GM04503 (cell line): ENCODE data around the gene SAP25.

ENCODE experiments used
- DNase-seq: peaks from one replicate; pipeline ENCODE4 v3.0.0-alpha.2; 2012; ENCODE audit warnings: low read depth

Gene SAP25

GRCh38 chr7:100595188-100595587 lies 21.5 kb upstream of the SAP25 start:
- DNase-seq = no peak

GRCh38 chr7:100591596-100591995 lies 17.9 kb upstream of the SAP25 start:
- no peak for DNase-seq

DNA sequence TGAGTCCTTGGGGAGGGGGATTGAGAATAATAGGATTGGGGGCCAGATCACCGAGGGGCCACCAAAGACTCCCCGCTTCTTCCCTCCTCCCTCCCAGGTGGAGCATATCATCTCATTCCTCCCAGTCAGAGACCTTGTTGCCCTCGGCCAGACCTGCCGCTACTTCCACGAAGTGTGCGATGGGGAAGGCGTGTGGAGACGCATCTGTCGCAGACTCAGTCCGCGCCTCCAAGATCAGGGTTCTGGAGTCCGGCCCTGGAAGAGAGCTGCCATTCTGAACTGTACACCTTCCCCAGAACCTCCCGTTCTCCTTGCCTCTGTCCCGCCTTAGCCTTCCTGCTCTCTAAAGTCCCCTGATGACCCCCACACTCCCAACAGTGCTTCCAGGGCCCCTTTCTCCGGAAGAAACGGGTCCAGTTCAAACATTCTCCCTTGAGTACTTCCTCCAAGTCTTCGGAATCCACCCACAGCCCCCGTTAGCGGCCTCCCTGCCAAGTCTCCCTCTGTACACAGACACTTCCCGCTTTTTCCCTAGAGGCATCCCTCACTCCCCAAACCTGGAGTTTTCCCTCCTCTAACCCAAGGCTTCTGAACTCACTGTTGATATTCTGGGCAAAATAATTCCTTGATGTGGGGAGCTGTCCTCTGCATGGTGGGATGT lies 16.5 kb upstream of the SAP25 start:
- no peak for DNase-seq

DNA sequence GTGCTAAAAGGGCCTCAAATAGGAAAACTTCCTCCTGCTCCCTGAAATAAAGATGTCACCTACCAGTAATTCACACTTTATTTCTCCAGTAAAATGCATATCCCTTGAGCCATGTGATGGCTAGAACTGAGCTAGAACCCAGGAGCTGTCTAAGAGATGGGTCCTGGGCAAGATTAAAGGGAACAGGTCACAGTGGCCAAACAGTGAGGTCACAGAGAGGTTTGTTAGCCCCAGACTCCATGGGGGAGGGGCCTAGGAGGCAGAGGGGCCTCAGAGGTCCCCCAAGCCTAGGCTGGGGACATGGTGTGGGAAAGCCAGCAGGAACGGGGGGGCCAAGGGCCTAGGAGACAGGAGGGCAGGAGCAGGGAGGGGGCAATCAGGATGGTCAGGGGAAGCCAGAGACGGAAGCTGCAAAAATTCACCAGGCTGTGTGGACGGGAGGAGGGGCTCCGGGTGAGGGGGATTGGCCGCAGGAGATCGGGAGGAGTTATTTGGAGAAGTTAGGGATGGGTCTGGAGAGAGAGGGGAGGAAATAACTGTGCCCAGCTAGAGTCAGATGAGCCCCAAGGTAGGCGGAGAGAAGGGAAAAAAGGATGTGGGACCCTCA lies 15.7 kb upstream of the SAP25 start:
- DNase-seq = no peak

GRCh38 chr7:100588438-100588837 lies 14.7 kb upstream of the SAP25 start:
- no peak for DNase-seq

DNA sequence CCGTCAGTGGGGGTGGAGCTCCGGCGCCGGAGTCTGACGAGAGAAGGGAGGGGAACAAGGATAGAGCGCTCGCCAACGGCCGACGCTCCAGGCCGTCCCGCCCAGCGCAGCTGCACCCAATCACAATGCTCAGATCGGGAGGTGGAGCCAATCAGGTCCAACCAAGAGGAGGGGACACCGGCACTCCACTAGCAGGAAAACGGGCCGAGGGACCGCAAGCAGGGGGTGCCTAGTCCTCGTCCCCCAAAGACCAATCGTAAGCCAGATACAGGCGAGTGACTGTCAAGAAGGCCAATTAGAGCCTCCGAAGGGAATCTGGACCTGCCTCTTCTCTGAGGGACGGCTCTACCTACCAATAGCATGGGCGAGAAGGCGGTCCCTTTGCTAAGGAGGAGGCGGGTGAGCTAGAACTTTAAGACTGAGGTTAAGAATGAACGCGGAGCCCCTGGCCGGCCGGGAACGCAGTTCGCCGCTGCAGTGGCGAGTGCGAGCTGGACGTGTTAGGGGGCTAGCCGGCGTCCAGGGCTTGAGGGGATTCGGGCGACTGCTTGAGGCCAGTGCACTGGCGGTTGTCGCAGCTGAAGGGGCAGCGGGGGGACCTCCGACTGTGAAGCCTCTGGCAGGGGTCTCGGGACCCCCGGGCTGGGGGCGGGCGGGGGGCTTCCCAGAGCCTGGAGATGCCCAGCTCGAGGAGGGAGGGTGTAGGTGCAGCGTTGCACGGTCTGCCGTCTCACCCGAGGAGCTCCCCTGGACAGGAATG lies 12.7 kb upstream of the SAP25 start, which contains the start of gene FBXO24:
TSS of gene FBXO24 (plus strand) at position 63 of the 760 bp plus-strand sequence. CDS start at position 361, 298 bp downstream.
- peak; percentile 100 for DNase-seq

GRCh38 chr7:100585511-100586265 lies 12.0 kb upstream of the SAP25 start, which contains the start of gene LRCH4:
Gene LRCH4, minus strand, starts transcription at chr7:100586129. Its CDS starts 29 bp downstream, at chr7:100586100.
- no peak for DNase-seq

DNA sequence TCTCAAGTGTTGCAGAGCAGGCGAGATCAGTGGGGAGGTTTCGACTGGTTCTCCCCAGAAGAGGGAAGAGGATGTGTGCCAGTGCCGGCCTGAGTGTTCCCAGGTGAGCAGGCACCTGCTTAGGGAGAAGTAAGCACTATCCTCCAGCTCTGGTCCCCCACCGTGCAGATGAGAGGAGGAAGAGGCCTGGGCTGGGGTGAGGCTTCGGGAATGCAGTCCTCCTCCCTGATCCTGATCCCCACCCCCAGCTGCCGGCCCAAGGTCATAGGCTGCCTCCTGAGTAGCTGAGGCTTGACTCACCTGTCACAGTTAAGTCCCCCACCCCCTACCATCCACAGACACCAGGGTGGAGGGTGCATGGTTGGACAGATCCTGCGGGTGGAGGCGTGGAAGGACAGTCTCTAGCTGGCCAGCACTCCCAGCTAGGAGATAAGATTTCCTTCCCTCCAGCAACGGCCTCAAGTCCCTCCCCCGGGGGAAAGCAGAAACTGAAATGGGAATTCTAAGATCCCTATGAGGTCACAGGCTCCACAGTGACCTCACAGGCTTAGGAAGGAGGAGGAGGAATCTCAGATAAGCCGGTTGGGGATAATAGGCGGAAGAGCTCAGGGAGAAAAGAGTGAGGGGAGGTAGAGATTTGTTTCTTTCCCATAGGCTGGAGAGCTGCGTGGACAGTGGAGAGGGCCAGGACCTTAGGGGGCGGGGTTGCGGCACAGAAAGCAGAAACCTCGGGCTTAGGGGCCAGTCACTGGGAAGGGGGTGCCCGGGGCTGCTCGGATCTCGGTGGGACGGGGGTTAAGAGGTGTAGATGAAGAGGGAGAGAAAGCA lies 11.2 kb upstream of the SAP25 start:
- DNase-seq = no peak

- no peak for DNase-seq
These were observed 10.5 kb upstream of the SAP25 start for GRCh38 chr7:100584054-100584682.

DNA sequence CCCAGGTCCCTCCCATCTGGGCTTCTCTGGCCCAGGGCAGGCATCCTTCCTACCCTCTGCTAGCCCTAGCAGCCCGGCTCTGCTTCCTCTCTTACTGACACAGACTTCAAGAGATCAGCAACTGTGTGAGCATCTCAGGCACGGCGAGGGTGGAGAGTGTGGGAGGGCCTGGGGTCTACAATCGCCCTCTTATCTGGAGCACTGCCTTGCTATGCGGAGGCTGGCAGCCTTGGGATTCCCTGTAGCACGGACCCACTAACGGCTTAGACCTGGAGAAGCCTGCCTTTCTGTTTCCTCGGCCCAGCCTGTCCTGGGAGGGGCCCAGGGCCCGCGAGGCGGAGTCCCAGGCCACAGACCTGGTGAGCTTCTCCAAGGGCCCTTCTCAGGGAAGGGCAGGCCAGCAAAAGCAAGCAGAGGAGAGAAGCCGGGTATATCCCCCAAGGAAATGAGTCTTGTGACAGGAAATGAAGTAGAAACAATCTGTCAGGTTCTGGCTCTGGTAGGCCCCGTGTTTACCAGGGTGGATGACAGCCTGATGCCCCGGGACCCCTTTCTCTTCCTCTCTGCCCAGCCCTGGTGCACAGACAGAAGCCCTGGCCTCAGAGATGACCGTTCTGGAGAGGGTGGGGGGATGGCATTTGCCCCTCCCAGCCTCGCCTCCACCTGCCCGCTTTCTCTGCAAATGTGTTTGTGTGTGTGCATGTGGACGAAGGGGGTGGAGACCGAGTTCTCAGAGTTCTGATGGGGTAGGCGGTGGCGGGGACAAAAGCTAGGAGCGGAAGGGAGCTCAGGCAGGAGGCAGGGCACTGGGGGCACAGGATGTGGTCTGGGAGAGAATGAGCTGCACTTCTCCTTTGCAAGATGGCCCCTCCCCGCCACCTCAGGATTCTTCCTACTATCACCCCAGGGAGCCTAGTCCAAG lies 9.7 kb upstream of the SAP25 start:
- no peak for DNase-seq

DNA sequence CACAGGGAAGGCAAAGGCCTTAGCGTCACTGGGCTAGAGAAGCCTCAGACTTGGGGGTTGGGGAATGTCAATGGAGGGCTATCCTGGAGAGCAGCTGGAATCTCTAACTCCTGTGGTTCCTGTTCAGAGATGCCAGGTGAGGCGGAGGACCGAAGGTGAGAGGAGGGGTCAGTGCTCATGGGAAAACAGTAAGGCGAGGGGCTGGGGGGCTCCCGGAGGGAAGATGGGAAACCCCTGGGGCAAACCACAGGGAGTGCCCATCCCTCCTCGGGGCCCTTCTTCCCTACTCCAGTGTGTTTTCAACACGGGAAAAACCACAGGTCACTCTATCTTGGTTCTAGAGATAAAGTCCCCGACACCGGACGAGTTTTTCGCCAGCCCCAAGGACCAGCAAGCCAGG lies 8.9 kb upstream of the SAP25 start:
- no peak for DNase-seq

- no peak for DNase-seq
These were observed 8.4 kb upstream of the SAP25 start for GRCh38 chr7:100582041-100582579.

DNA sequence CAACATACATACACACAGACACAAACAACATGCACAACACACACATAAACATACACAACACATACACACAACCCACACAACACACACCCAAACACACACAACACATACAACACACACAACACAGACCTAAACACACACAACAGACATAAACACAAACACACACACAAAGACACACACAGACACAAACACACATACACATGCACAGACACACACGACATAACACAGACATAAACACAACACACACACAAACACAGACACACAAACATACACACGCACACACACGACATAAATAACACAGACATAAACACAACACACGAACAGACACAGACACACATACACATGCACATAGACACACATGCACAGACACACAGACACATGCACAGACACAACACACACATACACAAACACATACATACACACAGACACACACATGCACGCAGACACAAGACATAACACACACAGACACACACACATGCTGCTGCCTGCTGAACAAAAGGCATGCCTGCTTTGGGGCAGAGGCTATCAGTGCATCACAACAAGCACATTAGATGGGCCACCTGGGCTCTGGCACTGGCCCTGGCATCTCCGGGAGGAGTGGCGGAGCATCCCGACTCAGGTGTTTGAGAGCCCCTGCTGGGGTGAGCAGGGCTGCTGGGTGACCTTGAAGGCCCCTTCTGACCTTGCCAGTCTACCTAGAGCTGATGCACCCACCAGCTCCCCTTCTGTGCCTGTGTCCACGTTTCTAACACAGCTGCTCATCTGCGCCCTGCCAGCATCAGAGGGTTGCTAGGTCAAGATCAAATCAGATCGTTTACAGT lies 7.0 kb upstream of the SAP25 start:
- DNase-seq = no peak

DNA sequence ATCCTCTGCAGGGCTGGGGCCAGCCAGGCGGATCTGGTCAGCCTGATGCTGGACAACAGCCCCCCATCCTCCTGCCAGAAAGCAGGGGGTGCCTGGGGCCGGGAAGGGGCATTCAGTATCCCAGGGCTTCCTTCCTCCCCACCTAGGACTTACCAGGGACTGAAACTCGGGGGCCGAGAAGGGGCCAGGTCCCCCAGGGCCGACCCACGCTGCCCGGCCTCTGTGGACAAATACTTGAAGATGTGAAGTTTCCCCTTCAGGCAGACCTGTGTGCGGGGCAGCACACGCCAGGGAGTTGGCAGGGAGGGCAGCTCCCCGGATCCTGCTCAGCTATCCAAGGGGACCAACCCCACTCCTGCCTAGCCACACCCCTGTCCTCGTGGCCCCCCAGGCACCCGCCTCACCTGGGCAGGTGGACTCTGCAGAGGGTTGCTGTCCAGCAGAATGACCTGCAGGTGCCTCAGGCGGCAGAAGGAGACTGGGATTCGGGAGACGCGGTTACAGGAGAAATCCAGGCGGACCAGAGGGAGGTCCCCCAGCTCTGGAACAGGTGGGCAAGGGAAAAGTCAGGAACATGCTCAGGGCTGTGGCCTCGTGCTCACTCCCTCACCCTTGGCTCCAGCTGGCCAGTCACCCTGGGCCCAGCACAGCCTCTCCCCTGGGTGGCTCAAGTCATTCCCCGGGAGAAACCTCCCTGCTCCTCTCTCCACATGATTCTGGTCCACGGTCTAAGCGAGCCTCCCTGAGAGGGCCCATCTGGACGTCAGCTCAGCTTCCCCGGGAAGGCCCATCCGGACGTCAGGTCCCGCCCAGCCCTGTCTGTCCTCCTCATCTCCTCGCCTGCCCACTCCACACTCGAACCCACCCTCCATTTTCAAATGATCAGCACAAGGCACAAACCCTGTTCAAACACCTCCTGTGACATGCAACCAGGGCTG lies 4.8 kb upstream of the SAP25 start:
- DNase-seq = no peak

DNA sequence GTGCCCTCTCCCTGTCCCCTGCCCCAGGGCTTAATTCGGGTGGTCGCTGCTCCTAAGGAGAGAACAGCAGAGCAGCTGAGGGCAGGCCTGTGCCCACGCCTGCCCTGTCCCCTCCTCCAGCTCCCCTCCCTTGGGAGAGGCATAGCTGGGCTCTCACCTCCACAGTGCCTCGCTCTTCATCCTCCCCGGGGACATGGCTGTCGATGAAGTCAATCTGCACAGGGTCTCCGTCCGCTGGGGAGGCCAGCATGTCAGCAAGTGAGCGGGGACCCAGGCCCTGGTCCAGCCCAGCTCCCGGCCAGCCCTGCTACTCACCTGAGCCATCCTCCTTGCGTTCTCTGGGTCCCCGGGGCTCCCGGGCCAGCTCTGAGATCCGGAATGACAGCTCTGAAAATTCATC lies 3.8 kb upstream of the SAP25 start:
- no peak for DNase-seq

DNA sequence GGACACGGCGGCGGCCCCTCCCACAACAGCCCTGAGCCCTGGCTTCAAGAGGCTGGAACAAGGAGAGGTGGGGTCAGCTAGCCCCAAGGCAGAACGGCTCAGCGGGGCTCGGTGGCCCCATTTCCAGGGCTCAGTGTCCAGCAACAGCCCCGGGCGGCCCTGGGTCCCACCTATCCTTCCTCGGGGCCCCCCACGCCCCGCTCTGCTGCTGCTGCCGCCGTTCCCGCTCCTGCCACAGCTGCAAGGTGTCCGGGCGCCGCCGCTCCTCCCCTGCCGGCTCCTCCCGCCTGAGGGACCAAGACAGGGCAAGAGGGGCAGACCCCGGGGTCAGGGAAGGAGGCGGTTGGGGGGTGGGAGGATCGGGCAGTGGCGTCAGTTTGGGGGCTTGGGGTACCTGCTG lies 3.4 kb upstream of the SAP25 start:
- DNase-seq = no peak

- DNase-seq = no peak
These were observed 2.8 kb upstream of the SAP25 start for GRCh38 chr7:100576384-100576993.
